Measurements from ENCODE around the gene TMEM98. TPM values are rescaled to one million over a fixed set of nuclear protein-coding genes. Genes with fewer than 3 reads are reported as not detected.

The TMEM98 gene
- total RNA-seq, 3 donors from 2014 or later, result 56.4 to 175 (median 85.9) TPM

DNA sequence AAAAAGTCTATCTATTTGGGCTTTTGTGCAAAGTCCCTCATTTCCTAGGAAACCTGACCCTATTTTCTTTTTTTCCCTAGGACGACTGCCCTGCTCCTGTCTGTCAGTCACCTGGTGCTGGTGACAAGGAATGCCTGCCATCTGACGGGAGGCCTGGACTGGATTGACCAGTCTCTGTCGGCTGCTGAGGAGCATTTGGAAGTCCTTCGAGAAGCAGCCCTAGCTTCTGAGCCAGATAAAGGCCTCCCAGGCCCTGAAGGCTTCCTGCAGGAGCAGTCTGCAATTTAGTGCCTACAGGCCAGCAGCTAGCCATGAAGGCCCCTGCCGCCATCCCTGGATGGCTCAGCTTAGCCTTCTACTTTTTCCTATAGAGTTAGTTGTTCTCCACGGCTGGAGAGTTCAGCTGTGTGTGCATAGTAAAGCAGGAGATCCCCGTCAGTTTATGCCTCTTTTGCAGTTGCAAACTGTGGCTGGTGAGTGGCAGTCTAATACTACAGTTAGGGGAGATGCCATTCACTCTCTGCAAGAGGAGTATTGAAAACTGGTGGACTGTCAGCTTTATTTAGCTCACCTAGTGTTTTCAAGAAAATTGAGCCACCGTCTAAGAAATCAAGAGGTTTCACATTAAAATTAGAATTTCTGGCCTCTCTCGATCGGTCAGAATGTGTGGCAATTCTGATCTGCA, 12.9 kb downstream of the TMEM98 start:
- H3K36me3 ChIP-seq (ENCODE audit: low read depth), result no peaks in the 10 kb centered on the region
- no peak overlapping the region for H3K4me3 ChIP-seq
- TF ChIP-seq, protein P1, sequence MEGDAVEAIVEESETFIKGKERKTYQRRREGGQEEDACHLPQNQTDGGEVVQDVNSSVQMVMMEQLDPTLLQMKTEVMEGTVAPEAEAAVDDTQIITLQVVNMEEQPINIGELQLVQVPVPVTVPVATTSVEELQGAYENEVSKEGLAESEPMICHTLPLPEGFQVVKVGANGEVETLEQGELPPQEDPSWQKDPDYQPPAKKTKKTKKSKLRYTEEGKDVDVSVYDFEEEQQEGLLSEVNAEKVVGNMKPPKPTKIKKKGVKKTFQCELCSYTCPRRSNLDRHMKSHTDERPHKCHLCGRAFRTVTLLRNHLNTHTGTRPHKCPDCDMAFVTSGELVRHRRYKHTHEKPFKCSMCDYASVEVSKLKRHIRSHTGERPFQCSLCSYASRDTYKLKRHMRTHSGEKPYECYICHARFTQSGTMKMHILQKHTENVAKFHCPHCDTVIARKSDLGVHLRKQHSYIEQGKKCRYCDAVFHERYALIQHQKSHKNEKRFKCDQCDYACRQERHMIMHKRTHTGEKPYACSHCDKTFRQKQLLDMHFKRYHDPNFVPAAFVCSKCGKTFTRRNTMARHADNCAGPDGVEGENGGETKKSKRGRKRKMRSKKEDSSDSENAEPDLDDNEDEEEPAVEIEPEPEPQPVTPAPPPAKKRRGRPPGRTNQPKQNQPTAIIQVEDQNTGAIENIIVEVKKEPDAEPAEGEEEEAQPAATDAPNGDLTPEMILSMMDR (IDR thresholded peaks at IDR 0.05), result no peak
- DNase-seq, result no peak
- ATAC-seq, result peak; percentile 38
- peaks cover 10% of the 10 kb centered on the region for H3K4me1 ChIP-seq (ENCODE audit: low read depth)
- H3K9me3 ChIP-seq, result no peaks in the 10 kb centered on the region
- intact Hi-C loops (cut with DNase I, micrococcal nuclease), result loop anchor here in 1 of 2 donors (2.0 kb wide), 1 partner anchor 58 kb away; no protein-coding TSS in a partner anchor

DNA sequence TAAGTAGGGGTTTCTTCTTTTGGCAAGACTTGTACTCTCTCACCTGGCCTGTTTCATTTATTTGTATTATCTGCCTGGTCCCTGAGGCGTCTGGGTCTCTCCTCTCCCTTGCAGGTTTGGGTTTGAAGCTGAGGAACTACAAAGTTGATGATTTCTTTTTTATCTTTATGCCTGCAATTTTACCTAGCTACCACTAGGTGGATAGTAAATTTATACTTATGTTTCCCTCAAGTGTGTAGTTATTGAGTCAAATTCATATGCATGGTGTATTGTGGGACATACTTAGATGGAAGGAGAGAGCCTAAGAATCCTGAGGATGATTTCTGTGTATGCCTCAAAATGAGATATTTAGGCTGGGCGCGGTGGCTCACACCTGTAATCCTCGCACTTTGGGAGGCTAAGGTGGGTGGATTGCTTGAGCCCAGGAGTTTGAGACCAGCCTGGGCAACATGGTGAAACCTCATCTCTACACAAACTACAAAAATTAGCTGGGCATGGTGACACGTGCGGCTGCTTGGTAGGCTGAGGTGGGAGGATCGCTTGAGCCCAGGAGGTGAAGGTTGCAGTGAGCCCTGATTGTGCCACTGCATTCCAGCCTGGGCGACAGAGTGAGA, 13.6 kb downstream of the TMEM98 start:
- intact Hi-C loops (cut with DNase I, micrococcal nuclease), result loop anchor here in 1 of 2 donors (2.0 kb wide), 1 partner anchor 57 kb away; no protein-coding TSS in a partner anchor
- DNase-seq (no peak), ATAC-seq (no peak)
- Histone ChIP-seq H3K9me3 (no peaks in the 10 kb centered on the region), H3K4me1 (ENCODE audit: low read depth) (peaks cover 10% of the 10 kb centered on the region), H3K36me3 (ENCODE audit: low read depth) (no peaks in the 10 kb centered on the region), H3K4me3 (no peak overlapping the region)
- TF ChIP-seq, protein P1 (IDR thresholded peaks at IDR 0.05), result no peak

DNA sequence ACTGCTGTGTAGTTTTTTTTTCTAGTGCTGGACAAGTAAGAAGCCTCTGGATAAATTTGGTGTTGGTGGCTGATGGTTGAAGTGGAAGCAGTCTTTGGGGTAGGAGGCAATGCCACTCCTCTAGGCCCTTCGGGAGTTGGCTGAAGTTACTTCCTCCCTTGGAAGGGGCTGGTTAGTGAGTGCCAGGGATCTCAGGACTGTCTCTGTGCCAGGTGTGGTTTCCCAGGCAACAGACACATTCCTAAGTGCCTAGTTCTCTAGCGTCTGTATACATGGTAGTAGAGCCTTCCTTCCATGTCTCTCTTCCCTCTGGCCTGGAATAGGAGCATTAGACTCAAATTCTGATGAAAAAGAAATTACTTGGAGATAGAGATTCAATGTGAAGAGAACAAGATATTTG, 15.3 kb downstream of the TMEM98 start:
- H3K36me3 ChIP-seq (ENCODE audit: low read depth), result no peaks in the 10 kb centered on the region
- DNase-seq (no peak), ATAC-seq (peak; percentile 62)
- H3K4me3 ChIP-seq, result no peak overlapping the region
- TF ChIP-seq, protein P1 (IDR thresholded peaks at IDR 0.05), result no peak
- H3K4me1 ChIP-seq (ENCODE audit: low read depth), result peaks cover 10% of the 10 kb centered on the region
- H3K9me3 ChIP-seq, result no peaks in the 10 kb centered on the region
- intact Hi-C loops (cut with DNase I, micrococcal nuclease), result no loop called here

DNA sequence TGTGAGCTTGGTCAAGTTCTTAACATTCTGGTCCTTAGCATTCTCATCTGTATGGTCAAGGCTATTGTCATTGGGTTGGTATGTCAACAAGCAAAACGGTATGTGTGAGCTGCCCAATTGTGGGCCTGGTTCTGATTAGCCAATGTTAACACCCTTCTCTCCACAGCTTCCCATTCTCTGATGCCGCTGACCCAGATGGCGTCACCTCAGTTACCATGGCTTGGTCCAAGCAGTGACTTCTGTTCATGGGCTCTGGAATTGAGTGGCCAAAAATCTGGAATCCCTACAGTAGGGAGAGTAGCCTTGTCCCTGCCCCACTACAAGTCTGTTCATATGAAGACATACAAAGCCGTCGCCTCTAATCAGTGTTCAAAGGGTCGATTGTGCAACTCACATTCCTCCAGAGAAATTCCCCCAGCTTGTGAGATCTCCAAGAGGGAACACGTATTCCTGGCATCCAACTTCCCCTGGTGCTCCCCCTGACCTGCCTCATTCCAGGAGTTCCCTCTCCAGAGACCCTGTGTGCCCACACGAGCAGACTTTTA, 15.8 kb downstream of the TMEM98 start:
- Histone ChIP-seq H3K4me1 (ENCODE audit: low read depth) (peaks cover 10% of the 10 kb centered on the region), H3K9me3 (no peaks in the 10 kb centered on the region), H3K36me3 (ENCODE audit: low read depth) (no peaks in the 10 kb centered on the region), H3K4me3 (no peak overlapping the region)
- TF ChIP-seq, protein P1 (IDR thresholded peaks at IDR 0.05), result no peak
- peak; percentile 47 for ATAC-seq
- intact Hi-C loops (cut with DNase I, micrococcal nuclease), result no loop called here
- no peak for DNase-seq

DNA sequence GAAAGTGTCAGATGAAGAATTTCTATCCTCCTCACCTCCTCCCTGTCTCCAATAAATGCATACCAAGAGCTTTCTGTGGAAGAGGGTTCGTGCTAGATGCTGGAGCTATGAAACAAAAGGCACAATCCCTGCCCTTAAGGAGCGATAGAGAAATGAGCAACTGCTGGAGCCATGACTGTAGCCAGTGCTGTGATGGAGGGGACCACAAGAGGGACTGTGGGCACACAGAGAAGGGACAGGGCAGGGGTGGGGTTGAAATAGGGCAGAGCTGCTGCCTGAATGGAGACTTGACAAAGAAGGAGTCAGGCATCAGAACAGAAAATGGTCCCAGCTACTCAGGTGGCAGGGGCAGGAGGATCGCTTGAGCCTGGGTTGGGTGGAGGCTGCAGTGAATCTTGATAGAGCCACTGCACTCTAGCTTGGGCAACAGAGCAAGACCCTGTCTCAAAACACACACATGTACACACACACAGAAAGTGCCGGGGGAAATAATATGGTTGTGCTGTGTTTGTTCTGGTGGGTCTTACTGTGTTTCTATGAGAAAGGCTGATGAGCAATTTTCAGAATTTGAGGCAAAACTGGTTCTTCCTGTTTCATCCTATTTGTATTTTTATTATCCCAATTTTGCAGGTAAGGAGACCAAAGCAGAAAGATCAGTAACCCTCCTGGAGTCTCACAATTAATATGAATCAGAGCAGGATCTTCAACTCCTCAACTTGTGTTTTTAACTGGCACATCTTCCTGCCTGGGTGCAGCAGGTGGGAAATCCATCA, 16.5 kb downstream of the TMEM98 start:
- H3K4me3 ChIP-seq, result no peak overlapping the region
- H3K36me3 ChIP-seq (ENCODE audit: low read depth), result no peaks in the 10 kb centered on the region
- ATAC-seq (peak; percentile 49), DNase-seq (no peak)
- TF ChIP-seq, protein P1 (IDR thresholded peaks at IDR 0.05), result no peak
- H3K4me1 ChIP-seq (ENCODE audit: low read depth), result peaks cover 10% of the 10 kb centered on the region
- no peaks in the 10 kb centered on the region for H3K9me3 ChIP-seq
- intact Hi-C loops (cut with DNase I, micrococcal nuclease), result no loop called here
